Frontal cortex (tissue), 4 donors: ENCODE measurements around the gene CALHM5. TPM values are rescaled to one million over a fixed set of nuclear protein-coding genes. Genes with fewer than 3 reads are reported as not detected.

ENCODE experiments used
- DNase-seq, 2 donors: peaks; one replicate each; pipeline ENCODE4 v3.0.0; 2012; ENCODE audit warnings: low spot score in 2 of 2
- FAIRE-seq: peaks from 2 replicates; lab custom pipeline; 2012; peaks lifted over from hg19 to GRCh38; lab: Jason Lieb, UNC
- total RNA-seq: library from RNA; depleted of rRNA; stranded (reverse); fragments of >200 nt; gene quantifications from one replicate; pipeline ENCODE4 v1.2.3, GENCODE V29; 2014
- donor health status: control.
- donor health status: control.
- donor health status: control.

The CALHM5 gene
- total RNA-seq, 1 donor from 2014 or later, result 0.41 TPM

- DNase-seq (no peak), FAIRE-seq (no peak)
Observed at GRCh38 chr6:116500969-116501433, 10.4 kb upstream of the CALHM5 start.

- no peak for FAIRE-seq
Observed at GRCh38 chr6:116507324-116507723, 4.1 kb upstream of the CALHM5 start.

GRCh38 chr6:116508527-116508926 lies 2.9 kb upstream of the CALHM5 start:
- FAIRE-seq, result no peak
- DNase-seq, result no peak

More at GRCh38 chr6:116507324-116507723, 4.1 kb upstream of the CALHM5 start:
- DNase-seq, result no peak

- DNase-seq, result no peak
Observed at GRCh38 chr6:116512111-116512559, 696 bp downstream of the CALHM5 start.

GRCh38 chr6:116512734-116513133 lies 1.3 kb downstream of the CALHM5 start:
- no peak for DNase-seq
- no peak for FAIRE-seq

More at GRCh38 chr6:116512111-116512559, 696 bp downstream of the CALHM5 start:
- no peak for FAIRE-seq

- no peak for FAIRE-seq
- no peak for DNase-seq
Observed at GRCh38 chr6:116513224-116513875, 1.9 kb downstream of the CALHM5 start.

- DNase-seq (no peak), FAIRE-seq (no peak)
Observed at GRCh38 chr6:116514111-116514510, 2.7 kb downstream of the CALHM5 start.

GRCh38 chr6:116515141-116515540 lies 3.7 kb downstream of the CALHM5 start:
- no peak for FAIRE-seq

GRCh38 chr6:116518621-116519368 lies 7.4 kb downstream of the CALHM5 start:
- no peak for DNase-seq
- FAIRE-seq, result no peak

More at GRCh38 chr6:116515141-116515540, 3.7 kb downstream of the CALHM5 start:
- DNase-seq, result no peak

GRCh38 chr6:116522896-116523295 lies 11.5 kb downstream of the CALHM5 start:
- DNase-seq (no peak), FAIRE-seq (no peak)

- no peak for DNase-seq
- FAIRE-seq, result no peak
Observed at GRCh38 chr6:116524236-116524635, 12.8 kb downstream of the CALHM5 start.

GRCh38 chr6:116528133-116528532 lies 16.7 kb downstream of the CALHM5 start:
- DNase-seq (no peak), FAIRE-seq (no peak)

- DNase-seq (no peak), FAIRE-seq (no peak)
Observed at GRCh38 chr6:116528780-116529179, 17.3 kb downstream of the CALHM5 start.

- FAIRE-seq (no peak), DNase-seq (no peak)
Observed at GRCh38 chr6:116529466-116530290, 18.2 kb downstream of the CALHM5 start.

- DNase-seq, result no peak
- FAIRE-seq, result no peak
Observed at GRCh38 chr6:116530436-116530835, 19.0 kb downstream of the CALHM5 start.

- FAIRE-seq, result peak; percentile 94
- peak; percentile 22 to 32 for DNase-seq
Observed at GRCh38 chr6:116531675-116532570, 20.5 kb downstream of the CALHM5 start.

- FAIRE-seq (no peak), DNase-seq (no peak)
Observed at GRCh38 chr6:116533233-116533957, 22.0 kb downstream of the CALHM5 start.

GRCh38 chr6:116535109-116535508 lies 23.7 kb downstream of the CALHM5 start:
- DNase-seq (no peak), FAIRE-seq (no peak)

GRCh38 chr6:116536216-116536621 lies 24.8 kb downstream of the CALHM5 start:
- DNase-seq, result peak in 1 of 2 donors; percentile 12
- FAIRE-seq, result no peak
